ENCODE results near the gene HDAC9.

HDAC9 gene

DNA sequence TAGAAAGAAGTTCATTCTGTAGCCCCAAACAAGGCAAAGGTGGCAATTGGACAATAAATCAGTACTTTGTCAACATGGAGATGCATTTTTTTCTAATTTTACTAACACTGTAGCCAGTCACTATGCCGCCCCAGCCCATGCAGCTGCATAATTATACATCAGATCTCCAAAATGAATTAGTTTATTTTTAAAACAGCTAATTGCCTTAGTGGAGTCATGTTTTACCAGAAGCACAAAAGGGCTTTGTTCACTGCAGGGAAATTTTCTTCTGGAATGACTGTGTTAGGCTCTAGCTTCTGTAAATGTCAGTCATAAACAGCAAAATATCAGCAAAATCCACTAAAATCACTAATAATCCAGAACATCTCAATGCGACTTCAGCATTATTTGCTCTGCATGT, 20.1 kb upstream of the HDAC9 start:
- no peak overlapping the region for H3K4me3 ChIP-seq (ENCODE audit: low read depth in 1 of 2, low read length in 1 of 2)
- no peaks in the 10 kb centered on the region for H3K4me1 ChIP-seq (ENCODE audit: control insufficient read depth in 1 of 2, insufficient read depth in 1 of 2, low read depth in 1 of 2, low read length in 1 of 2)
- no peaks in the 10 kb centered on the region for H3K27me3 ChIP-seq
- H3K27ac ChIP-seq: no peak overlapping the region
- TF ChIP-seq, protein P1, sequence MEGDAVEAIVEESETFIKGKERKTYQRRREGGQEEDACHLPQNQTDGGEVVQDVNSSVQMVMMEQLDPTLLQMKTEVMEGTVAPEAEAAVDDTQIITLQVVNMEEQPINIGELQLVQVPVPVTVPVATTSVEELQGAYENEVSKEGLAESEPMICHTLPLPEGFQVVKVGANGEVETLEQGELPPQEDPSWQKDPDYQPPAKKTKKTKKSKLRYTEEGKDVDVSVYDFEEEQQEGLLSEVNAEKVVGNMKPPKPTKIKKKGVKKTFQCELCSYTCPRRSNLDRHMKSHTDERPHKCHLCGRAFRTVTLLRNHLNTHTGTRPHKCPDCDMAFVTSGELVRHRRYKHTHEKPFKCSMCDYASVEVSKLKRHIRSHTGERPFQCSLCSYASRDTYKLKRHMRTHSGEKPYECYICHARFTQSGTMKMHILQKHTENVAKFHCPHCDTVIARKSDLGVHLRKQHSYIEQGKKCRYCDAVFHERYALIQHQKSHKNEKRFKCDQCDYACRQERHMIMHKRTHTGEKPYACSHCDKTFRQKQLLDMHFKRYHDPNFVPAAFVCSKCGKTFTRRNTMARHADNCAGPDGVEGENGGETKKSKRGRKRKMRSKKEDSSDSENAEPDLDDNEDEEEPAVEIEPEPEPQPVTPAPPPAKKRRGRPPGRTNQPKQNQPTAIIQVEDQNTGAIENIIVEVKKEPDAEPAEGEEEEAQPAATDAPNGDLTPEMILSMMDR (IDR thresholded peaks at IDR 0.05): no peak
- no peaks in the 10 kb centered on the region for H3K9me3 ChIP-seq
- H3K36me3 ChIP-seq: no peaks in the 10 kb centered on the region

DNA sequence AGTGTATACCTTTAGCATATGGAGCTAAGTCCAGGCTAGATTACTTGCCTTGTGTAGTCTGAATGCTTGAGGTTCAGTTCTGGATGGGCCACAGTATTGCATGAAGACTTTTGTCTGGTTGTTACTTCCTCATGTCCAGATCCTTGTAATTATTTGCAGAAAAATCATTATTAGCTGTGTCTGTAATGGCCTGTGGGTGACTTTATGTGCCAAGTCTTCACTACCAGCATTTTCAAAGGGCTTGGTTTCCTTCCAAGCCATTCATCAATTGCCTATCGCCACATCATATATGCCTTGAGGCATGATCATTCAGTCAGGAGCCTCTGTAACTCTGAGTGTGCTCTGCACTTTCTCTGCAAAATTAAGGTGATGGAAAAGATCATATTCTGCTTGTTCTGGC, 13.8 kb upstream of the HDAC9 start:
- H3K27ac ChIP-seq: no peak overlapping the region
- H3K4me3 ChIP-seq (ENCODE audit: low read depth in 1 of 2, low read length in 1 of 2): no peak overlapping the region
- TF ChIP-seq, protein P1 (IDR thresholded peaks at IDR 0.05): no peak
- no peaks in the 10 kb centered on the region for H3K27me3 ChIP-seq
- no peaks in the 10 kb centered on the region for H3K36me3 ChIP-seq
- H3K9me3 ChIP-seq: no peaks in the 10 kb centered on the region
- no peaks in the 10 kb centered on the region for H3K4me1 ChIP-seq (ENCODE audit: control insufficient read depth in 1 of 2, insufficient read depth in 1 of 2, low read depth in 1 of 2, low read length in 1 of 2)

DNA sequence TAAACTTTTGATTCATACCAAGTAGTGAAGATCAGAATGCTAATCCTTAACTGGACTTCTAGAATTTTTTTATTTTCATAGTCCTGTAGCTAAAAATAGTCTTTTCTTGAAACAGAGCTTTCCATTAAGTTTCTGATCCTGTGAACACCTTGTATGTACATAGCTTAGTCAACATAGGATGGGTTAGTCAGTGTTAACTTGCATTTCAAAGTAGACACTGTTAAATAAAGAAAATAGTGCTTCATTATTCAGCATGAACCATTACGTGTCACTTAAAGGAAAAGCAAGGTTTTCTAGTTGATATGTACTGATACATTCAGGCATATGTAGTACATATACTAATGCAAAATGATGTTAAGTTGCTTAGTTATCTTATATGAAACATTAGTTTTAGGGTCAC, 7.5 kb upstream of the HDAC9 start:
- H3K27ac ChIP-seq: no peak overlapping the region
- H3K4me3 ChIP-seq (ENCODE audit: low read depth in 1 of 2, low read length in 1 of 2): no peak overlapping the region
- H3K4me1 ChIP-seq (ENCODE audit: control insufficient read depth in 1 of 2, insufficient read depth in 1 of 2, low read depth in 1 of 2, low read length in 1 of 2): no peaks in the 10 kb centered on the region
- H3K27me3 ChIP-seq: no peaks in the 10 kb centered on the region
- TF ChIP-seq, protein P1 (IDR thresholded peaks at IDR 0.05): no peak
- no peaks in the 10 kb centered on the region for H3K9me3 ChIP-seq
- no peaks in the 10 kb centered on the region for H3K36me3 ChIP-seq

DNA sequence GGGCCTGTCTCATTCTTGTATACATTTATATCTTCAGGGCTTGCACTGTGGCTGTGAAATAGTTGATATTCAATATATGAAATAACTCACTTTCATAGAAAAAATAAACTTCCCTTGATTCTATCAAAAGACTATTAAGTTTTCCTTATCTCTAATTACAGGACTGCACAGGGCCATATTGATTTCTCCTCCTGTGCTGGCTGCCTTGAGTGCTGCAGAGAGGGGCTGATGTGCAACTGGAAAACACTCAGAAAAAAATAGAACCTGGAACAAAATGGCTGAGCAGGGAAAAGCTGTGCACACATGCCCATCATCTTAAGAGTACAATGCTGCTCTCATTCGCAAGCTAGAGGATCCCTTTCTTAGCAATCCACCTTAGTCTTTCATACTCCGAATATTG, 5.9 kb upstream of the HDAC9 start:
- Histone ChIP-seq H3K27me3 (no peaks in the 10 kb centered on the region), H3K4me3 (ENCODE audit: low read depth in 1 of 2, low read length in 1 of 2) (no peak overlapping the region), H3K36me3 (no peaks in the 10 kb centered on the region), H3K9me3 (no peaks in the 10 kb centered on the region), H3K4me1 (ENCODE audit: control insufficient read depth in 1 of 2, insufficient read depth in 1 of 2, low read depth in 1 of 2, low read length in 1 of 2) (no peaks in the 10 kb centered on the region), H3K27ac (no peak overlapping the region)
- TF ChIP-seq, protein P1 (IDR thresholded peaks at IDR 0.05): no peak

DNA sequence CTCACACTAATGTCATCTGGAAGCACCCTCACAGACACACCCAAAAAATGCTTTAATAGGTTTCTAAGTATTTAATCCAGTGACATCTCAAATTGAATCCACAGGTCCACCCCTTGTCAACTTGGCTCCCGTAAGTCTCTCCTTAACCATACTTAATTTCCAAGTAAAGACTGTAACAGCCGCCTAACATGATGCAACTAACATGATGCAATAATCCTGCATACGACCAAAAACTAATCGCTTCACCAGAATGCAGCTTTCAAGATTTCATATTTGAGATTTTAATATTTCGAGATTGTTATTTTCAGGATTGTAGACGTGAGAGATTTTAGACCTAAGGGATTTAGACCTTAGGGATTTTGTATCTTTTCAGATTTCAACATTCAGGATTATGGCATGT, 3.7 kb upstream of the HDAC9 start:
- TF ChIP-seq, protein P1 (IDR thresholded peaks at IDR 0.05): no peak
- Histone ChIP-seq H3K4me1 (ENCODE audit: control insufficient read depth in 1 of 2, insufficient read depth in 1 of 2, low read depth in 1 of 2, low read length in 1 of 2) (peaks cover 0 to 10% of the 10 kb centered on the region in 2 experiments), H3K9me3 (no peaks in the 10 kb centered on the region), H3K36me3 (no peaks in the 10 kb centered on the region), H3K27me3 (no peaks in the 10 kb centered on the region), H3K27ac (no peak overlapping the region), H3K4me3 (ENCODE audit: low read depth in 1 of 2, low read length in 1 of 2) (no peak overlapping the region)

DNA sequence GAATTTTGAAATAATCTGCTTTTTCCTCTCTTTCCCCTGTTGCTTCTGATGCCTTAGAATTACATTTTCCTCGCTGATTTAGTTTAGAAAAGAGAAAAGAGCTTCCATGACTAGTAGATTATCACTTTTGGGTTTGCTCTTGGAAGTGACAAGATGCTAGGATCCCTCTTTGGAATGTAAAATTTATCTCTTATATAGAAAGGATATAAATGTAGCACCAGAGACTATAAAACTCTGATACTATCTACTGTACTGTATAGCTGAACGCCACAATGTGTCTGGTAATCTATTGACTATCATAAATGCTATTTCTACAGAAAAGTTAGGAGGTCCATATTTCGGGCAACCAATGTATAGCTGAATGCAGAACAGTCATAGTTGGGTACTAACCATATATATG, 1.1 kb upstream of the HDAC9 start:
- H3K9me3 ChIP-seq: no peaks in the 10 kb centered on the region
- peaks cover 0 to 10% of the 10 kb centered on the region in 2 experiments for H3K4me1 ChIP-seq (ENCODE audit: control insufficient read depth in 1 of 2, insufficient read depth in 1 of 2, low read depth in 1 of 2, low read length in 1 of 2)
- no peak overlapping the region for H3K27ac ChIP-seq
- H3K27me3 ChIP-seq: no peaks in the 10 kb centered on the region
- TF ChIP-seq, protein P1 (IDR thresholded peaks at IDR 0.05): no peak
- H3K36me3 ChIP-seq: no peaks in the 10 kb centered on the region
- H3K4me3 ChIP-seq (ENCODE audit: low read depth in 1 of 2, low read length in 1 of 2): no peak overlapping the region
